HG03108 (cell line): Measurements from ENCODE around the gene ZDHHC14.
"Not testable (repeated sequence)": the region's sequence is repeated elsewhere in the genome, so short reads cannot be mapped to it uniquely, and the experiment has no call there.

Source experiments
- ATAC-seq: cut with Tn5 transposase; IDR thresholded peaks from one replicate; pipeline ENCODE4 v1.9.1; 2021; ENCODE audit warnings: moderate library complexity; ENCODE audit not compliant: unreplicated experiment

Gene ZDHHC14

GRCh38 chr6:157379656-157380457 is 1.1 kb upstream of the ZDHHC14 start:
- ATAC-seq = peak; percentile 76

GRCh38 chr6:157380458-157380778 is 572 bp upstream of the ZDHHC14 start:
- ATAC-seq = peak; percentile 1

GRCh38 chr6:157381631-157382621 is 936 bp downstream of the ZDHHC14 start:
- peak; percentile 25 for ATAC-seq

GRCh38 chr6:157382821-157383220 is 1.8 kb downstream of the ZDHHC14 start:
- no peak for ATAC-seq

- ATAC-seq = no peak
These were observed 2.5 kb downstream of the ZDHHC14 start for GRCh38 chr6:157383471-157383870.

GRCh38 chr6:157384962-157385361 is 4.0 kb downstream of the ZDHHC14 start:
- ATAC-seq = not testable (repeated sequence)

- no peak for ATAC-seq
These were observed 4.5 kb downstream of the ZDHHC14 start for GRCh38 chr6:157385482-157385881.

- ATAC-seq = no peak
These were observed 5.0 kb downstream of the ZDHHC14 start for GRCh38 chr6:157386023-157386422.

- no peak for ATAC-seq
These were observed 5.5 kb downstream of the ZDHHC14 start for GRCh38 chr6:157386454-157386853.

GRCh38 chr6:157388924-157389323 is 7.9 kb downstream of the ZDHHC14 start:
- no peak for ATAC-seq

GRCh38 chr6:157390273-157391060 is 9.5 kb downstream of the ZDHHC14 start:
- no peak for ATAC-seq

- ATAC-seq = no peak
These were observed 12.1 kb downstream of the ZDHHC14 start for GRCh38 chr6:157392927-157393668.

GRCh38 chr6:157393669-157394327 is 12.8 kb downstream of the ZDHHC14 start:
- ATAC-seq = no peak

GRCh38 chr6:157395199-157395598 is 14.2 kb downstream of the ZDHHC14 start:
- ATAC-seq = not testable (repeated sequence)

GRCh38 chr6:157396026-157396425 is 15.0 kb downstream of the ZDHHC14 start:
- ATAC-seq = no peak

- no peak for ATAC-seq
These were observed 16.7 kb downstream of the ZDHHC14 start for GRCh38 chr6:157397660-157398059.

- ATAC-seq = no peak
These were observed 17.2 kb downstream of the ZDHHC14 start for GRCh38 chr6:157398151-157398550.

- ATAC-seq = no peak
These were observed 19.7 kb downstream of the ZDHHC14 start for GRCh38 chr6:157400676-157401075.

- no peak for ATAC-seq
These were observed 20.8 kb downstream of the ZDHHC14 start for GRCh38 chr6:157401734-157402338.
